Testis (tissue), 3 donors: ENCODE measurements around the gene OPCML. TPM values are rescaled to one million over a fixed set of nuclear protein-coding genes. Genes with fewer than 3 reads are reported as not detected.

Experiments
- DNase-seq: peaks from one replicate; pipeline ENCODE4 v3.0.0-alpha.2; 2019
- H3K27ac ChIP-seq, 2 donors: fragments of 200-600 bp; sonication (generic); one replicate each; pipeline ENCODE4 v1.5.1; 2019
- H3K27me3 ChIP-seq: fragments of 200-600 bp; sonication (generic); one replicate; pipeline ENCODE4 v1.5.1; 2019
- H3K36me3 ChIP-seq: fragments of 200-600 bp; sonication (generic); one replicate; pipeline ENCODE4 v1.5.1; 2017; ENCODE audit warnings: low read depth; ENCODE audit errors: missing control alignments
- H3K4me1 ChIP-seq: fragments of 200-600 bp; sonication (generic); one replicate; pipeline ENCODE4 v1.5.1; 2019
- H3K4me3 ChIP-seq, 2 donors: fragments of 200-600 bp; sonication (generic); one replicate each; pipeline ENCODE4 v1.5.1; 2017 to 2019
- H3K9me3 ChIP-seq: fragments of 200-600 bp; sonication (generic); one replicate; pipeline ENCODE4 v1.5.1; 2017
- CTCF ChIP-seq, 3 experiments: fragments of 450-650 bp in 2 of 3; fragments of 200-600 bp in 1 of 3; sonication (generic) in 1 of 3; IDR thresholded peaks; one replicate each; pipeline ENCODE4 v1.5.1; 2016 to 2019; ENCODE audit warnings: antibody characterized with exemption in 3 of 3, mild to moderate bottlenecking in 2 of 3, moderate library complexity in 1 of 3
- POLR2A ChIP-seq: fragments of 450-650 bp; IDR thresholded peaks from one replicate; pipeline ENCODE4 v1.6.1; 2017; ENCODE audit warnings: antibody characterized with exemption, mild to moderate bottlenecking, moderate library complexity
- WGBS, 2 donors: methylation state at CpG; one replicate each; pipeline ENCODE4 v1.1.5; 2018; 5-methylcytosine and 5-hydroxymethylcytosine counted together
- intact Hi-C: fragments of 100-400 bp; cut with DNase I; formaldehyde crosslinking; loops from one replicate; pipeline ENCODE4 v1.15.1; 2023; ENCODE audit warnings: low total_unique reads
- polyA plus RNA-seq: library from polyadenylated mRNA; stranded (reverse); fragments of 350-450 nt; fragmentation: Illumina TruSeq; extraction: RNeasy Lipid Tissue Mini Kit (QIAGEN cat#74804); gene quantifications from one replicate; pipeline ENCODE4 v1.2.3, GENCODE V29; 2014; ENCODE audit warnings: low read depth, low replicate concordance; ENCODE audit not compliant: insufficient read depth
- total RNA-seq, 2 donors: library from RNA; depleted of rRNA; stranded (reverse); fragments of >200 nt; gene quantifications; one replicate each; pipeline ENCODE4 v1.2.3, GENCODE V29; 2016

Gene OPCML
- total and polyA plus RNA-seq, 3 donors from 2014 or later = 0.16 to 2.7 (median 0.62) TPM

GRCh38 chr11:132822276-132822675, 710.0 kb downstream of the OPCML start:
- no peak overlapping the region for H3K4me3 ChIP-seq
- H3K27me3 ChIP-seq = no peaks in the 10 kb centered on the region
- no peaks in the 10 kb centered on the region for H3K4me1 ChIP-seq
- no peaks in the 10 kb centered on the region for H3K36me3 ChIP-seq
- WGBS, 2 donors = 89 to 93% methylated on average over 5 of the region's 5 CpGs
- intact Hi-C loops = no loop called here
- H3K27ac ChIP-seq = no peak overlapping the region
- TF ChIP-seq POLR2A = no peak
- no peak for TF ChIP-seq CTCF (IDR thresholded peaks at IDR 0.05)
- DNase-seq = no peak
- no peaks in the 10 kb centered on the region for H3K9me3 ChIP-seq

GRCh38 chr11:132821499-132821898, 710.8 kb downstream of the OPCML start:
- Histone ChIP-seq H3K36me3 (no peaks in the 10 kb centered on the region), H3K4me3 (no peak overlapping the region), H3K4me1 (no peaks in the 10 kb centered on the region), H3K27me3 (no peaks in the 10 kb centered on the region), H3K27ac (no peak overlapping the region), H3K9me3 (no peaks in the 10 kb centered on the region)
- no peak for TF ChIP-seq POLR2A
- DNase-seq = no peak
- intact Hi-C loops = no loop called here
- WGBS, 2 donors = 75 to 90% methylated on average over 4 of the region's 4 CpGs

- Histone ChIP-seq H3K4me1 (no peaks in the 10 kb centered on the region), H3K4me3 (no peak overlapping the region), H3K9me3 (no peaks in the 10 kb centered on the region), H3K27me3 (no peaks in the 10 kb centered on the region), H3K36me3 (no peaks in the 10 kb centered on the region), H3K27ac (no peak overlapping the region)
- intact Hi-C loops = no loop called here
- DNase-seq = no peak
- TF ChIP-seq POLR2A (no peak), CTCF (IDR thresholded peaks at IDR 0.05) (no peak)
- WGBS, 2 donors = 50 to 80% methylated on average over 1 of the region's 1 CpG
Observed at GRCh38 chr11:132821014-132821413, 711.3 kb downstream of the OPCML start.

GRCh38 chr11:132818951-132819350, 713.4 kb downstream of the OPCML start:
- no peaks in the 10 kb centered on the region for H3K4me1 ChIP-seq
- DNase-seq = no peak
- no peaks in the 10 kb centered on the region for H3K9me3 ChIP-seq
- H3K27me3 ChIP-seq = no peaks in the 10 kb centered on the region
- TF ChIP-seq POLR2A = no peak
- no peak for TF ChIP-seq CTCF (IDR thresholded peaks at IDR 0.05)
- no peaks in the 10 kb centered on the region for H3K36me3 ChIP-seq
- 85% methylated on average over 1 of the region's 1 CpG for WGBS, 2 donors
- intact Hi-C loops = no loop called here
- no peak overlapping the region for H3K27ac ChIP-seq
- no peak overlapping the region for H3K4me3 ChIP-seq

GRCh38 chr11:132817387-132817786, 714.9 kb downstream of the OPCML start:
- Histone ChIP-seq H3K27ac (no peak overlapping the region), H3K27me3 (no peaks in the 10 kb centered on the region), H3K36me3 (no peaks in the 10 kb centered on the region), H3K4me3 (no peak overlapping the region), H3K9me3 (no peaks in the 10 kb centered on the region), H3K4me1 (no peaks in the 10 kb centered on the region)
- 68 to 76% methylated on average over 1 of the region's 1 CpG for WGBS, 2 donors
- DNase-seq = no peak
- TF ChIP-seq POLR2A = no peak
- no peak for TF ChIP-seq CTCF (IDR thresholded peaks at IDR 0.05)
- intact Hi-C loops = no loop called here
